ENCODE data around the gene ORAI2.
"Not testable (repeated sequence)": the region's sequence is repeated elsewhere in the genome, so short reads cannot be mapped to it uniquely, and the experiment has no call there.

ORAI2 gene

DNA sequence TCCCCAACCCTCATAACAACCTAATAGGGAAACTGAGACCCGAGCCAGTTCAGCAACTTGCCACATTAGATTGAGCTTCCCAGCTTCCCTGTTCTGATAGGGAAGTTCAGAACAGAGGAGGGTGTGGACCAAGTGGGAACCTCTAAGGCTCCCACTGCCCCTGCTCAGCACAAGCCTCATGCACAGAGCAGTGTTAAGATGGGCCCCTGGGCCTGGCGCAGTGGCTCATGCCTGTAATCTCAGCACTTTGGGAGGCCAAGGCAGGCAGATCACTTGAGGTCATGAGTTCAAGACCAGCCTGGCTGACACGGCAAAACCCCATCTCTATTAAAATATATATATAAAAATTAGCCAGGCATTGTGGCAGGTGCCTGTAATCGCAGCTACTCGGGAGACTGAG lies 63.9 kb downstream of the ORAI2 start:
- DNase-seq (ENCODE audit: insufficient read length, low spot score); FAIRE-seq: not testable (repeated sequence)

DNA sequence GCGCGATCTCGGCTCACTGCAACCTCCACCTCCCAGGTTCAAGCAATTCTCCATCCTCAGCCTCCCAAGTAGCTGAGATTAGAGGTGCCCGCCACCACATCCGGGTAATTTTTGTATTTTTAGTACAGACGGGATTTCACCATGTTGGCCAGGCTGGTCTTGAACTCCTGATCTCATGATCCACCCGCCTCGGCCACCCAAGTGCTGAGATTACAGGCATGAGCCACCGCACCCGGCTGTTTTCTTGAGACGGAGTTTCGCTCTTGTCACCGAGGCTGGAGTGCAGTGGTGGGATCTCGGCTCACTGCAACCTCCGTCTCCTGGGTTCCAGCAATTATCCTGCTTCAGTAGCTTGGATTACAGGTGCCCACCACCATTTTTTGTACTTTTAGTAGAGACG lies 64.9 kb downstream of the ORAI2 start:
- DNase-seq (ENCODE audit: insufficient read length, low spot score); FAIRE-seq: not testable (repeated sequence)

DNA sequence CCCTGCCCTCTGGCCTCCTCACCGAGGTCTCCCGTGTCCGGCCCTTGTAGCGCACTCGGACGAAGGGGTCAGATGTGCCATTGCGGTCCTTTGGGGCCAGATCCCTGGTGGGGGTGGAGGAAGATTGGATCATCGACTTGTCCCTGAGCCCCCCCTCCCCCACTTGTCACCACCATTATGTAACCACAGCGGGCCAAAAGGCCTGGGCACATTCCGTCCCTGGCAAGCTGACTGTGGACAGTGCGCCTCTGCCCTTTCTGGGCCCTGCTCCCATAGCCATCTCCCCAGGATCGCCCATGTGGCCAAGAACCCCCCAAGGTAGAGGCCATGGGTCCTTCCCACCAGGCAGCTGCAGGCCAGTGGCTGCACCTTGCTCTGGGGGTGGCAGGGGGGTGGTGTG lies 69.8 kb downstream of the ORAI2 start:
- FAIRE-seq; DNase-seq (ENCODE audit: insufficient read length, low spot score): not testable (repeated sequence)

DNA sequence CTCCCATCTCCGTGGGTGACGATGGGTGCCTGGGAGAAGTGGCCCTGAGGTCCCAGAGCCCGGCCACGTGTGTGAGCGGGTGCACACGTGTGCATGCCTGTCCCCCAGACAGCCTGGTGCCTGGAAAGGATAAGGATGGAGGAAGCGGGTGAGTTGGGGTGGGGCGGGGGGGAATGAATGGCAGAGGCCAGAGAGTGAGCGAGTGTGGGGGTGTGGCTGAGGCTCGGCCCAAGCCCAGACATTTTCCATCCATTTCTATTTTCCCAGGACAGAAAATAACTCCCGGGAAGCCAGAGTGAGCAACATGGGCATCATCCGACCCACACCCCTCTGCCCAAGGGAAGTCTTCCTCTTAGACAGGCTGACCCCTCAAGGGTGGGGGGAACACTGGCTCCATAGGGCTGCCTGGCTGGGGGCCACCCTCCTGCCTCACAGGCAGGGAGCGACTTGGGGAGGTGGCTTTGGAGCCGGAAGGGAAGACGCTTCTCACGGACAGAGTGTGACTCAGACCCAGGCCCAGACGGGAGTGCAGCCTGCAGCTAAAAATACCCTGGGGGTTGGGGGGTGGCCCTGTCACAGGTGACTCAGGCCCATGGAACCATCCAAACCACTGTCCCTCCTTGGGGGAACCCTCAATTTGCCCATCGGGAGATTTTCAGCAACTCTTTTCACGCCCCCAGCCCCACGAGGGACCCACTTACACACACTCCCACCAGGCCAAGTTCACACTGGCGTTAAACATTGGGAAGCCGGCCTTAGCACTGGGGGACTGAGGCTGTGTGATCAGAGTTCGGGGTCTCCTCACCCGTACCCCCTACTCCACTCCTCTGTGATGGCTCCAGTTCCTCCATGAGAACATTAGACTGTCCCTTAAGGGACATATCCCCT lies 72.2 kb downstream of the ORAI2 start:
- not testable (repeated sequence) for FAIRE-seq; DNase-seq (ENCODE audit: insufficient read length, low spot score)

Measured in GM12891 (cell line).